Left cardiac atrium (tissue), 4 donors: Measurements from ENCODE around the gene SDR42E1. TPM values are rescaled to one million over a fixed set of nuclear protein-coding genes. Genes with fewer than 3 reads are reported as not detected.

Experiments
- ATAC-seq, 2 donors: fragments of 200-7000 bp; cut with Tn5 transposase; one replicate each; pipeline ENCODE4 v1.9.1; 2020; ENCODE audit warnings: mild to moderate bottlenecking in 2 of 2, moderate library complexity in 2 of 2
- DNase-seq: peaks from one replicate; pipeline ENCODE4 v3.0.0-alpha.2; 2020
- intact Hi-C, 2 donors: fragments of 100-400 bp; cut with DNase I; formaldehyde crosslinking; loops; one replicate each; pipeline versions ENCODE4 v1.14.1 to v1.15.1; 2022 to 2023
- total RNA-seq, 2 donors: library from RNA; stranded (reverse); fragmentation: NEBNext Ultra II Directional; extraction: Animal tissue kit (Norgen Biotek cat#: 25700); gene quantifications; one replicate each; pipeline ENCODE4 v1.2.1, GENCODE V29; 2021
- donor health status: DM: no; HTN: yes; CAD: no.
- donor health status: DM: no; HTN: yes; CAD: no; lungs with severe emphysema.
- donor health status: DM: yes; HTN: yes; CAD: no.
- donor health status: Dilated cardiomyopathy.

Gene SDR42E1
- total RNA-seq, 2 donors from 2014 or later = 0.94 to 1.4 TPM

GRCh38 chr16:81964808-81965207, 46.5 kb downstream of the SDR42E1 start:
- intact Hi-C loops = no loop called here
- DNase-seq = no peak
- no peak for ATAC-seq

GRCh38 chr16:81956213-81956948, 54.9 kb downstream of the SDR42E1 start:
- ATAC-seq (peak in 1 of 2 donors; percentile 64), DNase-seq (no peak)
- intact Hi-C loops = no loop called here

GRCh38 chr16:81951564-81951963, 59.7 kb downstream of the SDR42E1 start:
- no peak for DNase-seq
- intact Hi-C loops = no loop called here
- no peak for ATAC-seq

- DNase-seq (no peak), ATAC-seq (no peak)
- intact Hi-C loops = no loop called here
These were observed 65.1 kb downstream of the SDR42E1 start for GRCh38 chr16:81946206-81946605.

GRCh38 chr16:81945665-81946064, 65.6 kb downstream of the SDR42E1 start:
- intact Hi-C loops = no loop called here
- DNase-seq = no peak
- ATAC-seq = no peak

GRCh38 chr16:81942007-81942601, 69.2 kb downstream of the SDR42E1 start:
- ATAC-seq (no peak), DNase-seq (no peak)
- intact Hi-C loops = loop anchor here in 1 of 2 donors (5.0 kb wide), 1 partner anchor 290 kb away; no protein-coding TSS in a partner anchor

- intact Hi-C loops = loop anchor here in 1 of 2 donors (5.0 kb wide), 1 partner anchor 291 kb away; no protein-coding TSS in a partner anchor
- ATAC-seq = peak in 1 of 2 donors; percentile 56
- DNase-seq = no peak
These were observed 70.3 kb downstream of the SDR42E1 start for GRCh38 chr16:81940781-81941560.

GRCh38 chr16:81939164-81940056, 71.9 kb downstream of the SDR42E1 start:
- intact Hi-C loops = loop anchor here in 1 of 2 donors (5.0 kb wide), 1 partner anchor 293 kb away; no protein-coding TSS in a partner anchor
- ATAC-seq (no peak), DNase-seq (no peak)

Other genes starting within 250 kb of the SDR42E1 start
- 10 to 100 TPM; 14.1 to 16.0 TPM for gene PLCG2, start 232.2 kb downstream of the SDR42E1 start, total RNA-seq
- not detected for gene HSD17B2, start 23.8 kb upstream of the SDR42E1 start, total RNA-seq
- gene MPHOSPH6, start 158.8 kb upstream of the SDR42E1 start, total RNA-seq = 10 to 100 TPM; 10.0 to 12.2 TPM